ENCODE measurements around the gene CYP27B1. TPM values are rescaled to one million over a fixed set of nuclear protein-coding genes. Genes with fewer than 3 reads are reported as not detected.
A peak's percentile ranks its signal among the peaks of the same experiment; 100 is the strongest.

CYP27B1 gene
- total RNA-seq, 2 donors from 2014 or later = 0.28 to 0.33 TPM

- no peak for TF ChIP-seq CTCF (IDR thresholded peaks at IDR 0.05)
- DNase-seq (ENCODE audit: low spot score) = peak; percentile 54
- Histone ChIP-seq H3K4me1 (no peaks in the 10 kb centered on the region), H3K27ac (no peak overlapping the region), H3K36me3 (peaks cover 64% of the 10 kb centered on the region), H3K27me3 (no peaks in the 10 kb centered on the region), H3K4me3 (no peak overlapping the region), H3K9me3 (no peaks in the 10 kb centered on the region)
Observed at GRCh38 chr12:57719777-57720605, 46.9 kb downstream of the CYP27B1 start.

- Histone ChIP-seq H3K9me3 (no peaks in the 10 kb centered on the region), H3K4me3 (no peak overlapping the region), H3K36me3 (peaks cover 64% of the 10 kb centered on the region), H3K27ac (no peak overlapping the region), H3K27me3 (no peaks in the 10 kb centered on the region), H3K4me1 (no peaks in the 10 kb centered on the region)
- peak; percentile 30 for DNase-seq (ENCODE audit: low spot score)
- TF ChIP-seq CTCF (IDR thresholded peaks at IDR 0.05) = no peak
Observed at GRCh38 chr12:57718641-57719528, 48.0 kb downstream of the CYP27B1 start.

DNA sequence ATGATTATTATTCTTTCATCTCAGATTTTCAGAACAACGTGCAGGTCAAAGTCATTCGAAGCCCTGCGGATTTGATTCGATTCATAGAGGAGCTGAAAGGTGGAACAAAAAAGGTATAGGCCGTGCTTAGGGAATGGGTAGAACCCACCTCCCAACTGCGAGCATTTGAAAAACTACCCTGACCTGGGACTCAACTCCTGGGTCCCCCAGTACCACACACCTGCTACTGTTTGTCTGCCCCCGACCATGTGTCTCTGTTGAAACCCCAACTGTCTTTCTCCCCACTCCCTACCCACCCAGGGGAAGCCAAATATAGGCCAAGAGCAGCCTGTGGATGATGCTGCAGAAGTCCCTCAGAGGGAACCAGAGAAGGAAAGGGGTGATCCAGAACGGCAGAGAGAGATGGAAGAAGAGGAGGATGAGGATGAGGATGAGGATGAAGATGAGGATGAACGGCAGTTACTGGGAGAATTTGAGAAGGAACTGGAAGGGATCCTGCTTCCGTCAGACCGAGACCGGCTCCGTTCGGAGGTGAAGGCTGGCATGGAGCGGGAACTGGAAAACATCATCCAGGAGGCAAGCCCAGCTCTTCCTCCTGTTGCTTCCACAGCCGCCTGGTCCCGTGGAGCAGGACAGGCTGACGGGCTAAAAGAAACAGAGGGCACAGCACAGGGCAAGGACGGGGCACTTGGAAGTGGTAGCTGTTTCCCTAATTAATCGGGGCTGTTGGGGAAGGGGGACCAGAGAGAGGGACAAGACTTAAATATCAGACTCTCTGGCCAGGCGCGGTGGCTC, 48.8 kb downstream of the CYP27B1 start:
- no peak overlapping the region for H3K4me3 ChIP-seq
- no peak overlapping the region for H3K27ac ChIP-seq
- H3K9me3 ChIP-seq = no peaks in the 10 kb centered on the region
- no peak for TF ChIP-seq CTCF (IDR thresholded peaks at IDR 0.05)
- H3K4me1 ChIP-seq = no peaks in the 10 kb centered on the region
- peak; percentile 42 for DNase-seq (ENCODE audit: low spot score)
- no peaks in the 10 kb centered on the region for H3K27me3 ChIP-seq
- H3K36me3 ChIP-seq = peaks cover 64% of the 10 kb centered on the region

DNA sequence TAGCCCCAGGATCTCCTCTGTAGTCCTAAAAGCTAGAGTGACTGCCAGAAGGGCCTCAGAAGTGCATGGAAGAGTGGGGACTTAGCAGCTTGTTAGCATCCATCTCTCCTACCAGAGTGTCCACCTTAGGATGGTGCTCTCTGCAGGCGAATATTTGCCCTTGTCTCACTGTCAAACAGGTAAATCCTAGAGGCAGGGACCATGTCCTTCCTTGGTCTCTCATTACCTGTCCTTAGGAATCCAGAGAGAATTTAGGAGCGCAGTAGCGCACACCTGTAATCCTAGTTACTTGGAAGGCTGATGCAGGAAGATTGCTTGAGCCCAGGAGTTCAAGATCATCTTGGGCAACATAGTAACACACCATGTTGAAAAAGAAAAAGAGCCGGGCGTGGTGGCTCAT, 49.7 kb downstream of the CYP27B1 start:
- peak; percentile 9 for DNase-seq (ENCODE audit: low spot score)
- Histone ChIP-seq H3K27ac (no peak overlapping the region), H3K9me3 (no peaks in the 10 kb centered on the region), H3K4me1 (no peaks in the 10 kb centered on the region), H3K4me3 (no peak overlapping the region), H3K27me3 (no peaks in the 10 kb centered on the region), H3K36me3 (peaks cover 64% of the 10 kb centered on the region)
- TF ChIP-seq CTCF (IDR thresholded peaks at IDR 0.05) = no peak

DNA sequence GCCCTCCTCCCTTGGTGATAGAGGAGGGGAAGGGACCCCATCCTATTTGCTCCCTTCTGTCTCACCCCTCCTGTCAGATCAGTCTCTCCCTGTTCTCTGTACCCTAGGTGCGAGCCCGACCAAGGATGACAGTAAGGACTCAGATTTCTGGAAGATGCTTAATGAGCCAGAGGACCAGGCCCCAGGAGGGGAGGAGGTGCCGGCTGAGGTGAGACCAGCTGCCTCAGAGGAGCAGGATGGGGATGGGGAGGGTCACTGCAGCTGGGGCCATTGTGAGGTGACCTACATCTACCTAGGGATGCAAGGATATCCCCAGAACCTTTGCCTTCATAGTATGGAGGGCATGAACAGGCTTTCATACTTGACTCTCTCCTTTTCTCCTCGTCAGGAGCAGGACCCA, 50.6 kb downstream of the CYP27B1 start:
- Histone ChIP-seq H3K27ac (no peak overlapping the region), H3K36me3 (peaks cover 59% of the 10 kb centered on the region), H3K9me3 (no peaks in the 10 kb centered on the region), H3K4me3 (no peak overlapping the region), H3K4me1 (no peaks in the 10 kb centered on the region), H3K27me3 (no peaks in the 10 kb centered on the region)
- TF ChIP-seq CTCF (IDR thresholded peaks at IDR 0.05) = no peak
- DNase-seq (ENCODE audit: low spot score) = peak; percentile 26
